NCI-H2227 (cell line): ENCODE results near the gene RNF157.
"Not testable (repeated sequence)": the region's sequence is repeated elsewhere in the genome, so short reads cannot be mapped to it uniquely, and the experiment has no call there.

Experiments
- DNase-seq: peaks from one replicate; lab custom pipeline; 2025; ENCODE audit not compliant: unreplicated experiment; lab: John Stamatoyannopoulos, UW

RNF157 gene

DNA sequence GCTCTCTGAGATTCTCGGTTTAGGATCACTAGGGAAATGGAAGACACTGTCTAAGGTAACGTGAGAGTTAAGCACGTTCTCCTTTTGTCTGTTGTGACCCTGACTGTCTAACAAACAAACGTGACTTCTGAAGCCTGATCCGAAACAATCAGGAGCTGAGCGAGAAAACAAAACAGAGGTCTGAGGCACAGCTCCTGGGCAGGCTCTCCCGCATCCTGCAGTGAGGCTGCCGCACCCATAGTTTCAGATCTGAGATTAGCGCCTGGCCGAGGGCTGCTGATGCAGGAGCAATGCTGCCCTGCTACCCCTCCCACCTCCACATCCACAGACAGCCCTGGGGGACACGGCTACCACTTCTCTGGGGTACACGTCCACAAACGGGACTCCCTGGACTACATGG, 46.7 kb downstream of the RNF157 start:
- no peak for DNase-seq

DNA sequence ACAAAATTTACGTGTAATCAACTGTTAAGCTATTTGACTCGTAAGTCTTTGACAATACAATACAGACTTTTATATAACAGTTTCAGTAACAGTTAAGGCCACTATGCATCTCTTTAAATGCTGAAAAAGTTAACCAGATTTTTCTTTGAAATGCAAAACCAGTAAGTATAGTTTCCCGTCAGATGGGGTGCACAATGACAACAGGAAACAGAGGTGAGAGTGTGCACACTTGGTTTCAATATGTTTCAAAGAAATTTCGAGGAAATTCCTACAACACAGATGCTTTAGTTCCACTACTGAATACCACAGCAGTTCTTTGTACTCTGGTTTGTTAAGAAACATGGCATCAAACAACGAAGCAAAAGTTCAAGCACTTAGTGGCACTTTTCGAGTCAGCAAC, 48.4 kb downstream of the RNF157 start:
- DNase-seq = no peak

DNA sequence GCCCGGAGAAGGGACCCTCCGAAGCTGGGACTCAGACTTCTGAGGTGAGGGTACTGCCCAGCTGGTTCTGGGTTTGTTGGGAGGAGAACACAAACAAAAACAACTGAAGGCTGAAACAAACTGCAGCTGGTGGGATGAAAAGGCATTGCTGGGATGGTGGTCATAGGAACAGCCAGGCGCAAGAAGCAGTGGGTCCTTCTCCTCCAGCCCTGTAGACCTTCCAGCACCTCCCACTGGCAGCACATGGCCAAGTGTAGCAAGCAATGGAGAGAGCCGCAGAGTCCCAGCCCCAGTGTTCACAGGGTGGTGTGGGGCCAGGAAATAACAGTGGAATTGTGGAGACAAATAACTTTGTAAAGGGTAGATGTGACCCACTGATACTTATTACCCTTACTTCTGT, 50.6 kb downstream of the RNF157 start:
- no peak for DNase-seq

DNA sequence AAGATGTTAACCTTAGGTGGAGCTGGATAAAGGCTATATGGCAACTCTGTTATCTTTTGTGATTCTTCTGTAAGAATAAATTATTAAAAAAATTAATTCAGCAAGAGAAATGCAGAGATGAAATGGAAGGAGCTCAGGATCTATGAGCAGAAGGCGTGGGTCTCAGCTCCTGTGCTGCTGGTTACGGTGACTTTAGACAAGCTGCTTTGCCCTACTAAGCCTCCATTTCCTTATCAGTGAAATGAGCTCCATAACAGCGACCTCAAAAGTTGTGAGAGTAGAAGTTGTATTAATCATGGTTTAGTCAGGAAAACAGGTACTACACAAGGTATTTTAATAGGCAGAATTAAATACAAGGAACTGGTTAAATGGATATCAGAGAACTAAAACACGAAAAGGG, 51.0 kb downstream of the RNF157 start:
- DNase-seq = no peak

DNA sequence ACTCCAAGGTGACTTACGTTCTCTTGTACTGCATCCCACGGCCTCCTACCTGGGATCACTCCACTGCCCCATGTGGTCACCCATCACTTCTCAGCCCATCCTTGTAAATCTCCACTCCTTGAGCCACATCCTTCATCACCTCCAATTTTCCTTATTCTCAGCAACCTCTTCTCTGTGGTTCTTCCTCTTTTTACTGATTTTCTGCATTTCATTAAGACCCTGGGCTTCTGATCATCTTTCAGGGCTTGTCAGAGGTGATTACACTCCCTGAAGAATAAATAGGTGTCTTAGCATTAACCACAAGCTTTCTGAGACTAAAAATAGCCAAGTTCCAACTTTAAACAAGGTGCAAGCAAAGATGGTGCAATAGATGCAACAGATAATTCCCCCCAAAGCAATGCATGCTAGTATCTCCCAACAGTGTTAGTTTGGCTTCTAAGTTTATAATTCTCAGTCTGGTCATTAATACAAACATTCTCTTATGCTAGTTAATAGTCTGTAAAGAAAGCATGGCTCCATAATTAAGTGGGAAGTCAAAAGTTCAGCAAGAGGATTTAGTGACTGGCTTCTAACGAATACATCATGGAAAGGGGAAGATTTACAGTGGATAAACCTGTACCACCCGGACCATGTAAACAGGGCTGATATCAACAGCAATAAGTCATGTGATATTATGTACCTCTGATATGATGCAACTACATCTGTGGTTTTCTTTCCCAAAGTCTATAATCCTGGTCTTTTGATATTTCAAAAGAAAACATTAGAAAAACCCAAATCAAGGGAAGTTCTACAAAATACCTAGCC, 51.9 kb downstream of the RNF157 start:
- no peak for DNase-seq

DNA sequence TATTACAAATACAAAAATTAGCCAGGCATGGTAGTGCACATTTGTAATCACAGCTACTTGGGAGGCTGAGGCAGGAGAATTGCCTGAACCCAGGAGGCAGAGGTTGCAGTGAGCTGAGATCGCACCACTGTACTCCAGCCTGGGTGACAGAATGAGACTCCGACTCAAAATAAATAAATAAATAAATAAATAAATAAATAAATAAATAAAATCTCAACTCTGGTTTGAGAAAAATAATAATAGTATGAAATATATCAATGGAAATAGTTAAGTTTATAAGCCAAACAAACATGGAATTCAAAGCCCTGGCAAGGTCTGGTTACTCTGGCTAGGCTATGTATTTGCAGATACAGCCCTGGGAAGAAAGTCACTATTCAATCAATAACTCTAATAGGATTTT, 53.5 kb downstream of the RNF157 start:
- DNase-seq = not testable (repeated sequence)

DNA sequence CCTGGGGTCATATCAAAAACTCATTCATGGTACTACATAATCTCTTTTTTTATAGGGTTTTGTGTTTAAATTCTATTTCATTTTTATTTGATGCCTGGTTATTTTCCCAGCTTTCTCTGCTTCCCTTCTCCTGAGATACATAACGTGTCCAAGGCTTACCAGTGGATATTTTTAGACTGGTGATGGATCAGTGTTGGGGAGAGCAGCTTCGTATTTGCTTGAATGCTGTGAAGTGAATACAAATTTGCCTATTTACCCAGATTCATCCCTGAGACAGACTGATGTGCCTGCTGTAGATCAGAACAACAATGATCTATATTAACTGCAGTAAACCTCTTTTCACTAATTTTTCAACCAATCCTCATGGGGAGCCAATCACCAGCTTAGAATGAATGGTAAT, 56.0 kb downstream of the RNF157 start:
- DNase-seq = no peak

DNA sequence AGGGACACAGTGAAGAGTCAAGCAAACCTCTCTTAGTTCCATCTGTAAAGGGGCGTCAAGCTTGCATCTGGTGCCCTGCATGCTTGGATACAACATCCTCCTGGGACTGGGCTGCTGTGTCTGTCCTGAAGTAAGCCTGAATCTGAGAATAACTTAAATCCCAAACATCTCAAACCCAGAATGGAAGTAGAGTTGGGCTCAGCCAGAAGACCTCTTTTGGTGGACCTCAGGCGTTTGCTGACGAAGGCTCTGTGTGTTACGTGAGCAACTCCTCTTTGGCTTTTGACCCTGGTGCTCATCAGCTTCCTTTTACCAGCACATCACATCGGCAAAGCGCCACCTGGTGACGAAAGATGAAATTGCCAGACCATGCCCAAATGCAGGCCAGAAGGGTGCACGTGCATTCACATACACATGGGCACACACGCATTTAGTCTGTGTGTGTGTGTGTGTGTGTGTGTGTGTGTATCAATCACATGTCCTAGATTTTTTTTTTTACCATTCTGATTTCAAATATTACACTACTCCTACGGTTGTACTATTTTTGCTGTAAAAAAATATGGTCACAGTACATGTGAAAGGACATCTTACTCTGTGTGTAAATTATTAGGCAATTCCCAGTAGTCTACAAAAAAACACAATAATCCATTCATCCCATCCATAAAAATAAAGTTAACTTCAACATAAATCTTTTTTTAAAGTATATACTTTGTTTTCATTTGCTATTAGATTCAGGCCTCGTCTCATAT, 58.1 kb downstream of the RNF157 start:
- DNase-seq = peak; percentile 95

DNA sequence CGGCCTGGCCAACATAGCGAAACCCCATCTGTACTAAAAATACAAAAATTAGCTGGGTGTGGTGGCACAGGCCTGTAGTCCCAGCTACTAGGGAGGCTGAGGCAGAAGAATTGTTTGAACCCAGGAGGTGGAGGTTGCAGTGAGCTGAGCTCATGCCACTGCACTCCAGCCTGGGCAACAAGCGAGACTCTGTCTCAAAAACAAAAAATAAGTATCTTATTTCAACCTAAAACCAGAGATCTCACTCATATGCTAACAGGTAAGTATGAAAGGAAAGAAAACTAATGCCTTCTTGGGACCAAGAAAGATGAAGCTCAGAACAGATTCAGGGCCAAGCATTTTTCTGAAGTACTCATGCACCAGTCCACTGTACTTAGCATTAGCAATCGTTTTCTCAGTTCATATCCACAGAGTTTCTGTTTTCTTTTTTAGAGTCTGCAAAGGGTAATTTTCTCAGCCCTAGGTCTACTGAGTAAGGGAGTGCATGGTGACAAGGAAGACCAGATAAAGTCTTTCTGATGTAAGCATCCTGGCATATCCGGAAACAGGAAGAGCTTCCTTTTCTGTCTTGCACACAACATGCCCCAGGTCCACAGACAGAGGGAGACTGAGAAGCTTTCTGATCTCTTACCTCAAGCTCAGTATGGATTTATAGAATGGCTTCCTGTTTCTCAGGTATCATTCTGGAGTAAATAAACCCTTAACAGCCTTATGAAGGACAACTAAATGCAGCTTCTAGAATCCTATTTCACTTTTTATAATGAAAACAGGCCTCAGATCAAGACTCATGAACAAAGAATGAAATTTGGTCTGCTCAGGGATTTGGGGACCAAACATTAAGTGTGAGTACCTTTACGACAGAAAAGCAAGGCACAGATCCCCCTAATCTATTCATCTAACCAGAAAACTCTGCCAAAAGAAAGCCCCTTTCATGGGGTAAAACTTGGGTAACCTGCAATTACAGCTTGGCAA, 60.5 kb downstream of the RNF157 start:
- no peak for DNase-seq

DNA sequence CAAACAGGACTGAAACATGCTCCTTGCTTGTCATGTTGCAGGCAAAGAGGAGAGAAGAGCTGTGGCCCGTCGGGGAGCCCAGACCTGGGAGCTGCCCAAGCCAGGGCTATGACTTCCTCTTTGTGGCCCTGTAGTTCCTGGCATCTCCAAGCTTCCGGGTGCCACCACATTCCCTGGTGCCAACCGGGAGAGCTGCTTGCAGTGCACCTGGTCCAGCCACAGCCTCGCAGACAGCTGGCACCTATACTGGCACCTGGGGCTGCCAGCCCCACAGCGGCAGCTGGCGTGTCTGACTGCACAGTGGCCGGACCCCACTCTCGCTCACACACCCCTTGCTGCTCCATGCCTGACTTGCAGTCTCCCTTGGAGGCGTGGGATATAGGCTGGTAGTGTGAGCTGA, 62.2 kb downstream of the RNF157 start:
- DNase-seq = no peak

DNA sequence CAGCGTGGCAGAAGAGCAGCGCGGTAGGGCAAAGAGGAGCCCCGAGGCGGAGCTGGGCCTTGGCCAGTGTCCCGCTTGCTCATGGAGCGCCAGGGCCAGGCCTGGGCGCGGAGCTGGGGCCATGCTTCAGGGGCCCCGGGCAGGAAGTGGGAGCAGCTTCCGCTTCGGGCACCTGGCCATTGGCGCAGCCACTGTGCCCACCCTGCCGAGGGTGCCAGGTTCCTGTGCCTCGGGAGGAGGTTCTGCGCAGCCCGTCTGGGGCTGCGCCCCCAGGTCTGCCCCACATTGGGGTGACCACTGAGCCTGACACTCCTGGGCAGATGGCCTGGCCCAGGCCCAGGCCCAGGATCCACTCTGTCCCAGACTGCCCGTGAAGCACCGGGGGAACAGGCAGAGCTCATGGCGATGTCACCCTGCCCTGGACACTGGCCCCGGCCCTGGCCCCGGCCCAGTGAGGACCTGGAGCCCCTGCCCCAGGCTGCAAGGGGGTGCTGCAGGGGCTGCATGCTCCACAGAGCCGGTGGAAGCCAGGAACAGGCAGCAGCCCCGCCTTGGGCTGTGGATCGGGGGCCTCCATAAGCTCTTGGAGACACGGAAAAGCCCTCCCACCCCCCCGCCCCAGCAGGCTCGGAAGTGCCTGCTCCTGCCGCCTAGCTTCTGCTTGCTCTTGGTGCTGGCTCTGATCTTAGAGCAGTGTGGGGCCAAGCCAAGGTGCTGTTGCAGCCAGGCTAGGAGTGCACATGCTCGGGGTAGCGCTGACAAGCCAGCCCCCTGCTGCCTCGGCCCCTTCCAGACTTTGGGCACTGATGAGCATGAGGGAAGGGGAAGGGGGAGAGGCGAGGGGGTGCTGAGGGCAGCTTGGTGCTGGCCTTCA, 63.4 kb downstream of the RNF157 start:
- DNase-seq = no peak

DNA sequence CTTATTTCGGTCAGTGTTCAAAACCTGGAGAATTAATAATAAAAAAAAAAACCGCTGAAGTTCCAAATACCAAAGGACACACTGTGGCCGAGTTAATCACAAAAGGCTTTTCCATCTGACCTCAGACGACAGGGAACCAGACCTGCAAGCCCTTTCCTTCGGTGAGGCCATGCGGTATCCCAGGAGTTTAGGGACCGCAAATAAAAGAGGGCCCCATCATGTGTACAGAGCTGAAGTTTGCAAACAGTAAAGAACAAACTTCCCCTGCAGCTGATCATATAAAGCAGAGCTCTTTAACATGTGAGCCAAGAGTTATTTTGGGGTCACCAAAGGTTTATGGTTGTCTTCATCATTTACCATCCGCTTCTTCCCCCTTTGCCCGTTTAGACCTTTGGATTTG, 66.3 kb downstream of the RNF157 start:
- no peak for DNase-seq

DNA sequence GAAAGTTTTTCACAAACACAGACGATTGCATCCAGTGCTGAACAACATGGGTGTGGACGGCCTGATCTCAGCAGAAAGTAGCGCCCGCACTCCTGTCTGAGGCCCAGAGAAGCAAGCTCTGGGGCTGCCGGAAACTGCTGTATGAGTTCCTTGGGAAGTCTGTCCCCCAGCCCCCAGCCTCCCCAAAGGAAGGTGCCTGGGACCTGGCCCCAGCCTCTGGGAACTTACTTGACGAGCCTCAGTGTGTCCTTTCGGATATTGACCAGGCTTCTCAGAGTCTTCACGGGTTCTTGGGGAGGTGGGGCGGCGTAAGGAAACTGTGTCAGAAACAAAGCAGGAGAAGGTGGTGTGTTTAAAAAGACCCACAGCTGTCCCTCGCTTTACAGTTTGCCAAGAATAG, 66.8 kb downstream of the RNF157 start:
- no peak for DNase-seq

DNA sequence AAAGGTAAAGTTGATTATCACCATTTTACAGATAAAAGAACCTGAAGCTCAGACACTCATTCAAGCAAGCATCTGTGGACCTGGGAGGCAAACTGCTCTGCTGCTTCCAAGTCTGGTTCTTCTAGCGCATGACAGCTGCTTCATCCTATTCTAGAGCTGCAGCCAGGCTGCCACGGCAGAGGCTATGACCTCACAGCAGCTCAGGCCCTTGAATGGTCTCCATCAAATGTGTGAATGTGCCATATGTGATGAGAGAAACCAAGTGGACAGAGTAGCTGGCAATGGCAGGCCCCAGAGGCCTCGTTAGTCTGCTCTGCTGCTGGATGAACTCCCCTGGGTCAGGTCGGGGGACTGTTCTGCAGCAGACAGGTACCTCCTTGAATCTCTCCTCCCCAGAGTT, 68.6 kb downstream of the RNF157 start:
- DNase-seq = no peak

DNA sequence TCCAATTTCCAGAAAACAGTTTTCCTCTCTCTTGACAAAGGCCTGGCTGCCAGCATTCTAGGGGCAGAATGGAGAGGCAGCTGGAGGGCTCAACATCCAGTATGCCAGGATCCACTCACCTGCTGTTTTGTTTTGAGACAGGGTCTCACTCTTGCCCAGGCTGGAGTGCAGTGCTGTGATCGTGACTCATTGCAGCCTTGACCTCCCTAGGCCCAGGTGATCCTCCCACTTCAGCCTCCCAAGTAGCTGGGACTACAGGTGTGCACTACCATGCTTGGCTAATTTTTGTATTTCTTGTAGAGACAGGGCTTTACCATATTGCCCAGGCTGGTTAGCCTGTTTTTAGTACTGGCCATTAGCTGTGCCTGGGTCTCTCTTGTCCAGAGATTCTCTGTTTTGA, 70.2 kb downstream of the RNF157 start:
- no peak for DNase-seq

DNA sequence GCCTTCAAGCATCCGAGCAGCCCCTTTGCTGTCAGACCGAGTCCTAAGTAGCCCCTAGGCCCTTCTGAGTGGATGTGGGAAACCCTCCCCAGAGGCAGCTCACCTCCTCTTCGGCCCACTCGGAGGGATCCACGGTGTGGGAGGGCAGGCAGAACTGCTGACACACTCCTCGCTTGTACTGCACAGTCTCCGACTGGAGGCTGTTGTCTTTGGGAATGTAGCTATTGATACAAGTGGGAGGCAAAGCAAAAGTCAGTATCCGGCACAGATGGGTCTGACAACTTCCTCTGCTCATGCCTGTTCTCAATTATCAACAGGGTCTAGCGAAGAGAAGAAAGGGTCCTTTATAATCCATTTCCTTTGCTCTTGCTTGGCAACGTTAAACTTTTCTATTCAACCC, 73.4 kb downstream of the RNF157 start:
- DNase-seq = no peak

DNA sequence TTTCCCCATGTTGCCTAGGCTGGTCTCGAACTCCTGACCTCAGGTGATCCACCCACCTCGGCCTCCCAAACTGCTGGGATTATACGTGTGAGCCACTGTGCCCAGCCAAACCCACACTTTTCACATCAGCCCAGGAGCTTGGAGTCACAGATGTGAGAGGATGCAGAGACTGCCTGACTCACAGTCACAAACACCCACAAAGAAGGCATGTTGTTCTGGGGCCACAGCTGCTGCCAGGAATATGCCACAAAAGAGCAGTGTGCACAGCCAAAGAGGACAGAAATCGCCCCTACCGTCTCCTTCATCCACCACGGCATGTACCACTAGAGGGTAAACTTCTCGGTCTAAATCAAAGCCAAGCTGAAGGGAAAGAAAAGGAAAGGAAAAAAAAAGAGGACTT, 74.1 kb downstream of the RNF157 start:
- no peak for DNase-seq

DNA sequence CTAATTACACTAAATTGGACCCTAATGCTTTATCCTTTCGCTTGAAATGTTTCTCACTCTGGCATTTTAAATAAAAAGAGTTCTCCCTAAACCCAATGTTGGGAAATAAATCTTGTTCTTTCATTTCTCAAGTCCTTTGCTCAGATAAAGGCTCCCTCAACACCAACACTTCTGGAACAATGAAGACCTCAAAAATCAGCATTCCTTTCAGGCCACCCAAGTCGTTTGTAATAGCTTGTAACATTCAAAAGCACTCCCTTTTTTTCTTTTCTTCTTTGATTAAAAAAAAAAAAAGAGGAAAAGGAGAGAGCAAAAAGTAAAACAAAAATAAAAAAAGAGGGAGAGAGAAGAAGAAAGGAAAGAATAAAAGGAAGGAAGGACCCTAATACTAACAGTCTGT, 76.0 kb downstream of the RNF157 start:
- DNase-seq = no peak

DNA sequence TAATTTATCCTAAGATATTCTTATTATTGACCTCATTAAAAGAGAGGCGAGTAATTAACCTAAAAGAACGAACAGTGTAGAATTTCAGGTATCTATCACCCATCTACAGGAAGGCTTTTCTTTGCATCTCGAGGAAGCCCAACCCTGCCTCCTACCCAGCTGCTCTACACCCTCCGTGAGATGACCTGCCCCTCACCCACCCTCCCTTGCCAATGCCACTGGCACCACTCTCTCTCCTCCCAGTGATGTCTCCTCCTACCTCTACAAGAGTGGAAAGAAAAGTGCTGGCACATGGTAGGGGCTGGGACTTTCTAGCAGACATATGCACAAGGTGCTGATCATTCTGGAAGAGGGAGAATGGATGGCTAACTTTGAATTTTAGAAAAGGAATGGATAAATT, 76.4 kb downstream of the RNF157 start:
- DNase-seq = no peak

DNA sequence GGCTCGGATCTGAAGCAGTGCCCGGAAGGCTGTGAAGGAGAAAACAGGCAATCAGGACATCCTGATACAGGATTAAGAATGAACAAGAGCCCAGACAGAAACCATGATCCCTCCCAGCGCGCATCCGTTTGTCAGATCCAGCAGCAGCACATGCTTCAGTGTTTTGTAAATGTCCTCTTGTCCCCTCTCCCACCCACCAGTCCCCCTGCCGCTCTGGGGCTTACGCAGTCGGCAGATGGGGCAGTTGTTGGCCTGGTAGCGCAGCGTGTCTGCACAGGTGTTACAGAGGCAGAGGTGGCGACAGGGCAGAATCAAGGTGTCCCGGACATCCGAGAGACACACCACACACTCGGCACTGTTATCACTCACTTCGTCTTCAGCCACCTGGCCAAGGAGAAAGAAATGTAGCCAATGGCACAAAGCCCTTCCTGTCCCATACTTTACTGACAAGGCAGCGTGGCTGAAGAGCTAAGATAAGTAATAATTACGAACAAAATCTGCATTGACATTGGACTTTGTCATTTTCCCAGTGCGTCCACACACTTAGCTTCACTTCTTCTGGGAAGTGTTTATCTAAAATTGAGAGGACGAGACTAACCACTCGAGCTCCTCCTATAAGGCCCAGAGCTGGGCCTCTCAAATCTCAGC, 78.5 kb downstream of the RNF157 start:
- no peak for DNase-seq
